Retinal pigment epithelial cell (primary cell): ENCODE measurements around the gene NETO1.
A peak's percentile ranks its signal among the peaks of the same experiment; 100 is the strongest.

ENCODE experiments used
- DNase-seq: peaks from one replicate; pipeline ENCODE4 v3.0.0-alpha.2; 2010; ENCODE audit warnings: low read depth
- H3K4me3 ChIP-seq: 2 replicates; pipeline ENCODE4 v1.5.1; 2011; ENCODE audit warnings: mild to moderate bottlenecking, low read length, control low read depth, moderate library complexity
- CTCF ChIP-seq: conservative IDR thresholded peaks from 2 replicates; pipeline ENCODE4 v1.5.1; 2011; ENCODE audit warnings: low read depth, low read length, control low read depth, inconsistent platforms

Gene NETO1, protein sequence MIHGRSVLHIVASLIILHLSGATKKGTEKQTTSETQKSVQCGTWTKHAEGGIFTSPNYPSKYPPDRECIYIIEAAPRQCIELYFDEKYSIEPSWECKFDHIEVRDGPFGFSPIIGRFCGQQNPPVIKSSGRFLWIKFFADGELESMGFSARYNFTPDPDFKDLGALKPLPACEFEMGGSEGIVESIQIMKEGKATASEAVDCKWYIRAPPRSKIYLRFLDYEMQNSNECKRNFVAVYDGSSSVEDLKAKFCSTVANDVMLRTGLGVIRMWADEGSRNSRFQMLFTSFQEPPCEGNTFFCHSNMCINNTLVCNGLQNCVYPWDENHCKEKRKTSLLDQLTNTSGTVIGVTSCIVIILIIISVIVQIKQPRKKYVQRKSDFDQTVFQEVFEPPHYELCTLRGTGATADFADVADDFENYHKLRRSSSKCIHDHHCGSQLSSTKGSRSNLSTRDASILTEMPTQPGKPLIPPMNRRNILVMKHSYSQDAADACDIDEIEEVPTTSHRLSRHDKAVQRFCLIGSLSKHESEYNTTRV

DNA sequence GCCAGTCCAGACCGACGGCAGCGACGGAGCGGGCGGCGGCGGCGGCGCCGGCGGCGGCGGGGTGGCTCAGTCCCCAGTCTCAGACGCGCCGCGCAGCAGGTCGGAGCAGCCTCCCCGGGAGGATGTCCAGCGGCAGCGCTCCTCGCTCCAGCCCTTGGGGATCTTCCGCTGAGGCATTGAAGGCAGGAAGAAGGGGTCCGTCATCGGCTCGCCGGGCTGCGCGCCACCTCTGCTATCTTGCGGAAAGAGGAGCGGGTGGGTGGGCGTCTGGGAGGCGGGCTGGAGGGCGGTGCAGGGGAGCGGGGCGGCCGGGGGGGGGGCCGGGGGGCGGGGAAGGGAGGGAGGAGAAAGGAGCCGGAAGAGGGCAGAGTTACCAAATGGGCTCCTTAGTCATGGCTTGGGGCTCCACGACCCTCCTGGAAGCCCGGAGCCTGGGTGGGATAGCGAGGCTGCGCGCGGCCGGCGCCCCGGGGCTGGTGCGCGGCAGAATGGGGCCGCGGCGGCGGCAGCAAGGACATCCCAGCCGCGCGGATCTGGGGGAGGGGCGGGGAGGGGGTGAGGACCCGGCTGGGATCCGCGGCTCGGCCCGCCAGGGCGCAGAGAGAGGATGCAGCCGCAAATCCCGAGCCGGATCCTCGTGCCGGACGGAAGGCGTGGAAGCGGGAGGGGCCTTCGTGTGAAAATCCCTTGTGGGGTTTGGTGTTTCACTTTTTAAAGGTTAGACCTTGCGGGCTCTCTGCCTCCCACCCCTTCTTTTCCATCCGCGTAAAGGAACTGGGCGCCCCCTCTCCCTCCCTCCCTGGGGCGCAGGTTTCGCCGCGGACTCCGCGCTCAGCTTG lies at the start of gene NETO1:
Gene NETO1 (minus strand): TSS at position 242 of the 839 bp plus-strand sequence. CDS start 696 bp downstream, outside the sequence.
- no peak for DNase-seq
- TF ChIP-seq CTCF: no peak
- H3K4me3 ChIP-seq: peak within 1 kb of the TSS; percentile 47

DNA sequence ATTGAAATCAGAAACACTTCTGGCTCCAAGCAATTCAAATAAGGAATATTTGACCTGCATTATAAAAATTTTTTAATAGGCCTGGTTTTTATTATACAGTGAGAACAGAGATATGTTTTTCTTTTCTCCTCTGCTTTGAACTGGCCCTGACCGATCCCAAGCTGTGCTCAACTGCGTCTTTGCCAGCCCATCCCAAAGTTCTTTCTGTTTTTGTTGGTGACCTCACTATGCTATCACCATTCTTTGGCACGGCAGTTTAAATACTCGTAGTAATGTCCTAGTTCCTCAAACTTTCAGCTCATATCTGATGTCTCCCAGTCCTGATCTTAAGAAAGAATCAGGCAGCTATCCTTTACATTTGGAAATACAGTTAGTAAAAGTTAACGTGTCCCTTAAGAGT lies 42.3 kb upstream of the NETO1 start:
- TF ChIP-seq CTCF: no peak
- DNase-seq: no peak
- H3K4me3 ChIP-seq: no peak overlapping the region

- no peak overlapping the region for H3K4me3 ChIP-seq
- TF ChIP-seq CTCF: no peak
- DNase-seq: no peak
Measured at GRCh38 chr18:72908181-72908580, 40.4 kb upstream of the NETO1 start.

- H3K4me3 ChIP-seq: no peak overlapping the region
- no peak for DNase-seq
- no peak for TF ChIP-seq CTCF
Measured at GRCh38 chr18:72903033-72903432, 35.2 kb upstream of the NETO1 start.

DNA sequence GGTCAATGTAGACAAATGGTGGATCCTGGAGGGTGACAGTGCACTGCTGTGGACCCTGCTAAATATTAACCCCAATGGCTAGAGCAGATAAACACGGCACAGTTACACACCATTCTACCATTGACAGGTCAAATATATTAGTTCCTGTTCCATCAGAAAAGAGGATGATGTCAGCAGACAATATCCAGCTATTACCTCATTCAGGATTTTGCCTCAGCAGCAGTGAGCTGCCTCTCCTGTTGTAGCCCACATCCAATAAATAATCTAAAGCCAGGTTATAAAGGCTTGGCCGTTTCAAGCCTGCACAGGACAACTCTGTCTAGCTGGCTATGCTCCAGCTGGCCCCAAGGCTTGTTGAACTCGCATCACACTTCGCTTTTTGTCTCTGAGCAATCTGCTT lies 31.6 kb upstream of the NETO1 start:
- DNase-seq: no peak
- no peak for TF ChIP-seq CTCF

GRCh38 chr18:72898870-72899269 lies 31.1 kb upstream of the NETO1 start:
- no peak for DNase-seq
- no peak overlapping the region for H3K4me3 ChIP-seq
- TF ChIP-seq CTCF: no peak

More for the DNA sequence above, 31.6 kb upstream of the NETO1 start:
- H3K4me3 ChIP-seq: no peak overlapping the region
